Keratinocyte (primary cell): ENCODE data around the gene LIME1.

Source experiments
- EZH2 ChIP-seq: IDR thresholded peaks from one replicate; pipeline ENCODE4 v1.6.1; 2012; ENCODE audit warnings: inconsistent platforms, mild to moderate bottlenecking, low read length, moderate library complexity
- TF ChIP-seq, protein P1 (sequence below), 3 experiments: IDR thresholded peaks in 1 of 3; conservative IDR thresholded peaks in 1 of 3; optimal IDR thresholded peaks in 1 of 3; 2 replicates in 2 of 3; 3 replicates in 1 of 3; pipeline versions ENCODE3 to v1.5.1; 2011; ENCODE audit warnings: low read length in 3 of 3, mild to moderate bottlenecking in 3 of 3, moderate library complexity in 2 of 3, control low read depth in 1 of 3, inconsistent platforms in 1 of 3; ENCODE audit not compliant: insufficient read depth in 2 of 3; ENCODE audit errors: extremely low read depth in 1 of 3

DNA sequence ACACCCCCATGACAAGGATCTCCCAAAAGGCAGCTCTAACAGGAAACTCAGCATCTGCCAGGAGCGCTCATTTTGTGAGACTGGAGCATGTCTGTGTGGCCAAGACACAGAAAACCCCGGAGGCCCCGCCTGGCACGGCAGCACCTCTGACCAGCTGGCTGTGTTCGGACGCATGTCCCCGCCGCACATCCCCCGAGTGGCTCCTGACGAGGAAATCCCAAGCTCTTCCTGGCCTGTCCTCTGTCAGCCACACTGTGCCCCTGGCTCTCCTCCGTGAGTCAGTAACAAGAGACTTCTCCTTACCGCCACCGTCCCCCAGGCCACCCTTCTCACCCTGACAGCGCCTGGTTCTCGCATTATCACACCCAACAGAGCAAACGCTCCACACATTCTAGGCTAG, 17.5 kb downstream of the LIME1 start:
- TF ChIP-seq, protein P1, sequence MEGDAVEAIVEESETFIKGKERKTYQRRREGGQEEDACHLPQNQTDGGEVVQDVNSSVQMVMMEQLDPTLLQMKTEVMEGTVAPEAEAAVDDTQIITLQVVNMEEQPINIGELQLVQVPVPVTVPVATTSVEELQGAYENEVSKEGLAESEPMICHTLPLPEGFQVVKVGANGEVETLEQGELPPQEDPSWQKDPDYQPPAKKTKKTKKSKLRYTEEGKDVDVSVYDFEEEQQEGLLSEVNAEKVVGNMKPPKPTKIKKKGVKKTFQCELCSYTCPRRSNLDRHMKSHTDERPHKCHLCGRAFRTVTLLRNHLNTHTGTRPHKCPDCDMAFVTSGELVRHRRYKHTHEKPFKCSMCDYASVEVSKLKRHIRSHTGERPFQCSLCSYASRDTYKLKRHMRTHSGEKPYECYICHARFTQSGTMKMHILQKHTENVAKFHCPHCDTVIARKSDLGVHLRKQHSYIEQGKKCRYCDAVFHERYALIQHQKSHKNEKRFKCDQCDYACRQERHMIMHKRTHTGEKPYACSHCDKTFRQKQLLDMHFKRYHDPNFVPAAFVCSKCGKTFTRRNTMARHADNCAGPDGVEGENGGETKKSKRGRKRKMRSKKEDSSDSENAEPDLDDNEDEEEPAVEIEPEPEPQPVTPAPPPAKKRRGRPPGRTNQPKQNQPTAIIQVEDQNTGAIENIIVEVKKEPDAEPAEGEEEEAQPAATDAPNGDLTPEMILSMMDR (optimal IDR thresholded peaks at IDR 0.05 in 1 of 3, IDR thresholded peaks at IDR 0.05 in 1 of 3, conservative IDR thresholded peaks at IDR 0.05 in 1 of 3; ENCODE audit: extremely low read depth in 1 of 3, insufficient read depth in 2 of 3, low read length in 3 of 3): no peak
- no peak for TF ChIP-seq EZH2
